OCI-LY3 (cell line): ENCODE data around the gene IGF2BP3.
A peak's percentile ranks its signal among the peaks of the same experiment; 100 is the strongest.

ENCODE experiments used
- H2AFZ ChIP-seq: fragments of 200-600, 300-600 bp; shearing (Covaris generic); 2 replicates; pipeline ENCODE4 v1.6.0; 2014; ENCODE audit warnings: antibody characterized with exemption, low read depth, low read length
- H3K27ac ChIP-seq: fragments of 200-600, 300-600 bp; sonication (generic); 2 replicates; pipeline ENCODE4 v1.5.1; 2014; ENCODE audit warnings: mild to moderate bottlenecking, low read length, moderate library complexity, mixed read lengths
- H3K27me3 ChIP-seq: fragments of 200-600, 300-600 bp; sonication (generic); 2 replicates; pipeline ENCODE4 v1.6.1; 2014; ENCODE audit warnings: low read depth, low read length, mixed read lengths
- H3K36me3 ChIP-seq: fragments of 200-600, 300-600 bp; sonication (generic); replicated peaks from 2 replicates; pipeline ENCODE3; 2014; ENCODE audit warnings: low read depth, low read length, mixed read lengths
- H3K4me1 ChIP-seq: fragments of 300-600, 200-600 bp; sonication (generic); 2 replicates; pipeline ENCODE4 v1.6.1; 2014; ENCODE audit warnings: low read length, mixed read lengths
- H3K4me2 ChIP-seq: fragments of 200-600, 300-600 bp; sonication (generic); 2 replicates; pipeline ENCODE4 v1.6.1; 2014; ENCODE audit warnings: low read length, mixed read lengths
- H3K4me3 ChIP-seq: fragments of 300-600, 200-600 bp; sonication (generic); 2 replicates; pipeline ENCODE4 v1.5.1; 2014; ENCODE audit warnings: antibody characterized with exemption, mild to moderate bottlenecking, low read length, moderate library complexity
- H3K79me2 ChIP-seq: fragments of 300-600, 200-600 bp; shearing (Covaris generic); 2 replicates; pipeline ENCODE4 v1.6.1; 2014; ENCODE audit warnings: mild to moderate bottlenecking, low read length, mixed read lengths
- H3K9ac ChIP-seq: fragments of 300-600, 200-600 bp; shearing (Covaris generic); 2 replicates; pipeline ENCODE4 v1.6.0; 2014; ENCODE audit warnings: mild to moderate bottlenecking, low read length, moderate library complexity
- H3K9me3 ChIP-seq: fragments of 200-600, 300-600 bp; shearing (Covaris generic); 2 replicates; pipeline ENCODE4 v1.6.1; 2014; ENCODE audit warnings: low read length, mixed read lengths; ENCODE audit not compliant: insufficient read depth
- H4K20me1 ChIP-seq: fragments of 200-600, 300-600 bp; sonication (generic); 2 replicates; pipeline ENCODE4 v1.6.1; 2016; ENCODE audit warnings: low read length, mixed read lengths; ENCODE audit not compliant: insufficient read depth
- EZH2phosphoT487 ChIP-seq: fragments of 200-600 bp; shearing (Covaris generic); IDR thresholded peaks from 2 replicates; pipeline ENCODE4 v1.6.1; 2018; ENCODE audit warnings: antibody characterized with exemption, mixed run types, low read depth
- TF ChIP-seq, protein P1 (sequence below): fragments of 200-600, 300-600 bp; sonication (generic); IDR thresholded peaks from 2 replicates; pipeline ENCODE4 v1.5.1; 2014; ENCODE audit warnings: antibody characterized with exemption, low read length, low read depth

The IGF2BP3 gene

GRCh38 chr7:23308754-23309153, 161.5 kb downstream of the IGF2BP3 start:
- peaks cover 48% of the 10 kb centered on the region for H3K36me3 ChIP-seq

GRCh38 chr7:23306936-23307521, 163.3 kb downstream of the IGF2BP3 start:
- Histone ChIP-seq H3K27ac (no peak overlapping the region), H3K9me3 (no peaks in the 10 kb centered on the region), H3K4me1 (peaks cover 14% of the 10 kb centered on the region), H3K4me2 (no peak overlapping the region), H3K9ac (no peak overlapping the region), H3K27me3 (no peaks in the 10 kb centered on the region), H3K4me3 (no peak overlapping the region), H3K79me2 (peaks cover 69% of the 10 kb centered on the region), H3K36me3 (peaks cover 42% of the 10 kb centered on the region), H4K20me1 (peaks cover 10% of the 10 kb centered on the region; the same call in 1 of the 2 replicates), H2AFZ (no peak overlapping the region)
- no peak for TF ChIP-seq EZH2phosphoT487
- TF ChIP-seq, protein P1, sequence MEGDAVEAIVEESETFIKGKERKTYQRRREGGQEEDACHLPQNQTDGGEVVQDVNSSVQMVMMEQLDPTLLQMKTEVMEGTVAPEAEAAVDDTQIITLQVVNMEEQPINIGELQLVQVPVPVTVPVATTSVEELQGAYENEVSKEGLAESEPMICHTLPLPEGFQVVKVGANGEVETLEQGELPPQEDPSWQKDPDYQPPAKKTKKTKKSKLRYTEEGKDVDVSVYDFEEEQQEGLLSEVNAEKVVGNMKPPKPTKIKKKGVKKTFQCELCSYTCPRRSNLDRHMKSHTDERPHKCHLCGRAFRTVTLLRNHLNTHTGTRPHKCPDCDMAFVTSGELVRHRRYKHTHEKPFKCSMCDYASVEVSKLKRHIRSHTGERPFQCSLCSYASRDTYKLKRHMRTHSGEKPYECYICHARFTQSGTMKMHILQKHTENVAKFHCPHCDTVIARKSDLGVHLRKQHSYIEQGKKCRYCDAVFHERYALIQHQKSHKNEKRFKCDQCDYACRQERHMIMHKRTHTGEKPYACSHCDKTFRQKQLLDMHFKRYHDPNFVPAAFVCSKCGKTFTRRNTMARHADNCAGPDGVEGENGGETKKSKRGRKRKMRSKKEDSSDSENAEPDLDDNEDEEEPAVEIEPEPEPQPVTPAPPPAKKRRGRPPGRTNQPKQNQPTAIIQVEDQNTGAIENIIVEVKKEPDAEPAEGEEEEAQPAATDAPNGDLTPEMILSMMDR, result no peak

More at GRCh38 chr7:23308754-23309153, 161.5 kb downstream of the IGF2BP3 start:
- Histone ChIP-seq H2AFZ (no peak overlapping the region), H3K27ac (no peak overlapping the region), H4K20me1 (peaks cover 10% of the 10 kb centered on the region; the same call in 1 of the 2 replicates), H3K27me3 (no peaks in the 10 kb centered on the region), H3K4me2 (no peak overlapping the region), H3K9ac (no peak overlapping the region), H3K4me1 (peaks cover 14% of the 10 kb centered on the region), H3K9me3 (no peaks in the 10 kb centered on the region), H3K79me2 (peaks cover 52% of the 10 kb centered on the region), H3K4me3 (no peak overlapping the region)
- TF ChIP-seq, protein P1, result no peak
- TF ChIP-seq EZH2phosphoT487, result no peak

- Histone ChIP-seq H3K4me1 (peaks cover 11% of the 10 kb centered on the region; the same call in 1 of the 2 replicates), H3K79me2 (peaks cover 51% of the 10 kb centered on the region), H2AFZ (no peak overlapping the region), H3K36me3 (peaks cover 11% of the 10 kb centered on the region), H4K20me1 (no peaks in the 10 kb centered on the region; the same call in 1 of the 2 replicates), H3K9me3 (no peaks in the 10 kb centered on the region), H3K4me2 (peak overlapping the region; percentile 82), H3K27ac (no peak overlapping the region), H3K9ac (peak overlapping the region; percentile 85), H3K27me3 (no peaks in the 10 kb centered on the region), H3K4me3 (peak overlapping the region; percentile 95)
- TF ChIP-seq EZH2phosphoT487, result no peak
- TF ChIP-seq, protein P1, result no peak
Observed at GRCh38 chr7:23299770-23300300, 170.5 kb downstream of the IGF2BP3 start.

DNA sequence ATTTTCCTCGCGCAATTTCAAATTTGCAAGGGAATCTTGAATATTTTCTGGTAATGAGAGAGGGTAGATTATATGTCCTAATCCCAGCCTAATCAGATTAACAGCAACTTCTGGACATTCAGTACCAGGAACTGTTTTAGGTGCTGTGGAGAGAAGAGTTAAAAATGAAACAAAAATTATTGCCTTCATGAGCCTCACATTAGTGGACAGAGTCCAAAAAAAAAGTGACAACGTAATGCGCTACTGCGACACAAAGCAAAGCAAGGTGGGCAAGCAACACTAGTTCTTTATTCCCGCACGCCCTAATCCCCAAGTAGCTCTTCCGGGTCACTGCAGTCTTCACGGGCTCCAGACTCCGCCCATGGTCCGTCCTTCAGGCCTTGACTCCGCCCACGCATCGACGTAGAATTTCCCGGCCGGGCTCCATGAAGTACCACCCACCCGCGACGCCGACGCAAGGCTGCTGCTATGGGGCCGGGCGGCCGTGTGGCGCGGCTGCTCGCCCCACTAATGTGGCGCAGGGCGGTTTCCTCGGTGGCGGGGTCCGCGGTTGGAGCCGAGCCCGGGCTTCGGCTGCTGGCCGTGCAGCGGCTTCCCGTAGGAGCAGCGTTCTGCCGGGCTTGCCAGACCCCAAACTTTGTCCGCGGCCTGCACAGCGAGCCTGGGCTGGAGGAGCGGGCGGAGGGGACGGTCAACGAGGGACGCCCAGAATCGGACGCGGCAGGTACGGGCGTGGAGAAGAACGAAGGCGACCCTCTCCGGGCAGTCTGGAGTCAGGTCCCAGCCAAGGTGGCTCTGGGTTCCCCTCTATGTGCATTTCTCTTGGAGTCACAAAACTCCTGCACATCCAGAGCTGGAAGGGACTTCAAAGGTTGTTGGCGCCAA, 171.2 kb downstream of the IGF2BP3 start, which contains the start of gene MALSU1:
Gene MALSU1 (plus strand): TSS at position 455 of the 885 bp plus-strand sequence. CDS start 14 bp downstream, at position 469.
- Histone ChIP-seq H3K79me2 (peaks cover 44% of the 10 kb centered on the region), H3K27ac (peak within 1 kb of the TSS; percentile 50), H3K27me3 (no peaks in the 10 kb centered on the region)

More for the DNA sequence above, 171.2 kb downstream of the IGF2BP3 start, which contains the start of gene MALSU1:
- H3K4me2 ChIP-seq, result peak within 1 kb of the TSS; percentile 92
- peak within 1 kb of the TSS; percentile 77 for H2AFZ ChIP-seq
- H4K20me1 ChIP-seq, result no peaks in the 10 kb centered on the region; the same call in 1 of the 2 replicates
- TF ChIP-seq, protein P1, result no peak
- TF ChIP-seq EZH2phosphoT487, result no peak
- H3K9ac ChIP-seq, result peak within 1 kb of the TSS; percentile 85
- peaks cover 11% of the 10 kb centered on the region; the same call in 1 of the 2 replicates for H3K4me1 ChIP-seq
- H3K9me3 ChIP-seq, result no peaks in the 10 kb centered on the region
- peak within 1 kb of the TSS; percentile 95 for H3K4me3 ChIP-seq
- peaks cover 8% of the 10 kb centered on the region for H3K36me3 ChIP-seq
